GM21723 (cell line): ENCODE data around the gene GUCD1.
A peak's percentile ranks its signal among the peaks of the same experiment; 100 is the strongest.
"Not testable (repeated sequence)": the region's sequence is repeated elsewhere in the genome, so short reads cannot be mapped to it uniquely, and the experiment has no call there.

Source experiments
- ATAC-seq: cut with Tn5 transposase; IDR thresholded peaks from one replicate; pipeline ENCODE4 v1.9.1; 2021; ENCODE audit warnings: mild to moderate bottlenecking, moderate library complexity; ENCODE audit not compliant: unreplicated experiment

GUCD1 gene

GRCh38 chr22:24566899-24567511, 12.1 kb upstream of the GUCD1 start:
- no peak for ATAC-seq

GRCh38 chr22:24565077-24565476, 10.1 kb upstream of the GUCD1 start:
- ATAC-seq = no peak

- ATAC-seq = no peak
Observed at GRCh38 chr22:24564376-24565058, 9.6 kb upstream of the GUCD1 start.

DNA sequence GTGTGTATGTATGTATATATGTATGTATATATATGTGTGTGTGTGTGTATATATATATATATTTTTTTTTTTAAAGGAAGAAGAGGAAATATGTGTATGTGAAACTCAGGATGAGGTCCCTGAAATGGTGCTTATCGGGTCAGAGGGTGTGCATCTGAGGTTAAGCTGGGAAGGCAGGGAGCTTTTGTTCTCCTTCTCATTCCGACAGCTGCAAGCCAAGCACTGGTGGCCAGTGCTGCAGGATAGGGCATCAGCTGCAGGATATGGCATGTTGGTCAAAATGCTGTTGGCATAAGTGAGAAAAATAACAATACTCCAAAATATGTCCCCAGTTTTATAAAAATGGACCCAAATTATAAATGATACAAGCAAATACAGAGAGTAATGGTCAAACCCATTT, 8.3 kb upstream of the GUCD1 start:
- ATAC-seq = no peak

DNA sequence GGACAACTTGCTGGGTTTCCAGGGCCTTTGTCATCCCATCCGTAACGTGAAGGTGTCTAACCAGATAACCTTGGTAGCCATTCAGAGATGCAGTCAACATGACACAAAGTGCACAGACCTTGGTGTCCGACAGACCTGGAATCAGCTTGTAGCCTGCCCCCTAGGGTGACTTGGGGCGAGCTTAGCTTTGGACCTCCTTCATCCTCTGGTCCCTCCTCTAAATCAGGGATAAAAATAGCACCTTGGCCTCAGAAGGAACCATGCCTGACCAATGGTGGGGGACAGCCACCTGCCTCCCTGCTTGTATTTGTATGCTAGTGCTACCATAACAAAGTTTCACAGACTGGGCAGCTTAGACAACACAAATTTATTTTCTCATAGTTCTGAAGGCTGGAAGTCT, 4.5 kb upstream of the GUCD1 start:
- ATAC-seq = no peak

DNA sequence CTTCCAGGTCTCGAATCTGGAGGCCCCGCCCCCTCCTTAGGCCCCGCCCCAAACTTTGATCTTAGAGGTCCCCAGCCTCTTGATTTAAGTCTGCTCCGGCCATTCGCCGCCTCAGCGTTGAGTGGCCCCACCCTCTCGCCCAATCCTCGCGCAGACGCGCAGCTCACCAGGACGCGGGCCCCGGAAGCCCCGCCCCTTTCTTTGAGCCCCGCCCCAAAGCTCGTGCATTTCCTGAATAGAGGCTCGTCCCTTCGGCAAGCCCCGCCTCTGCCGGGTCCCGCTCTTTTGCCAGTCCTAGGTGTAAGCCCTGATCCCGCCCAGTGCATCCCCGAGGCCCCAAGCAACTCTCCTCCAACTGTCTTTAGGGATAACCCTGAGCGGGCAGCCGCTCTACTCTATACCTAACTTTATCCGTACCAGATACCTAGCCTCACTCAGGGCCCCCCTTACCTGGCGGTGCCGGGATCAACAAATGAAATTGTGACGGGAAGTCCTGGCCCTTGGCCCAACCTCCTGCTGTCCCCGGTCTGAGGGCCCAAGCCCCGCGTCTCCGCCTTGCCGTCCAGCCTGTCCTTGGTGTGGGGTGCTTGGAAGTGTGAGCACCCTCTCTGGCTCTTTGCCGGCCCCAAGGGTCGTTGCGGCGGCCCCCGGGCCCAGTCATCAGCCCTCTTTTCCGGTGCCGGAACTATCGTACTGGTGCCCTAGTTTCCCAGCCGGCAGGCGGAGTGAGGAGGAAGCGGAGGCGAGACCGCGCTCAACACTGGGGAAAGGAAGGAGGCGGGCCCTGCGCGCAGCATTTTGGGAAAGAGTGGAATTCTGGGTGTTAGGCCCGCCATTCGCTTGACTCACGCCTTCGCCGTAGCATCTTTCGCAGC, 464 bp upstream of the GUCD1 start, which contains the start of gene SNRPD3:
TSS of gene SNRPD3 (plus strand) at position 835 of the 875 bp plus-strand sequence. CDS start 1,676 bp downstream, outside the sequence.
- ATAC-seq = peak; percentile 68

GRCh38 chr22:24553597-24554312, 1.2 kb downstream of the GUCD1 start:
- ATAC-seq = no peak

DNA sequence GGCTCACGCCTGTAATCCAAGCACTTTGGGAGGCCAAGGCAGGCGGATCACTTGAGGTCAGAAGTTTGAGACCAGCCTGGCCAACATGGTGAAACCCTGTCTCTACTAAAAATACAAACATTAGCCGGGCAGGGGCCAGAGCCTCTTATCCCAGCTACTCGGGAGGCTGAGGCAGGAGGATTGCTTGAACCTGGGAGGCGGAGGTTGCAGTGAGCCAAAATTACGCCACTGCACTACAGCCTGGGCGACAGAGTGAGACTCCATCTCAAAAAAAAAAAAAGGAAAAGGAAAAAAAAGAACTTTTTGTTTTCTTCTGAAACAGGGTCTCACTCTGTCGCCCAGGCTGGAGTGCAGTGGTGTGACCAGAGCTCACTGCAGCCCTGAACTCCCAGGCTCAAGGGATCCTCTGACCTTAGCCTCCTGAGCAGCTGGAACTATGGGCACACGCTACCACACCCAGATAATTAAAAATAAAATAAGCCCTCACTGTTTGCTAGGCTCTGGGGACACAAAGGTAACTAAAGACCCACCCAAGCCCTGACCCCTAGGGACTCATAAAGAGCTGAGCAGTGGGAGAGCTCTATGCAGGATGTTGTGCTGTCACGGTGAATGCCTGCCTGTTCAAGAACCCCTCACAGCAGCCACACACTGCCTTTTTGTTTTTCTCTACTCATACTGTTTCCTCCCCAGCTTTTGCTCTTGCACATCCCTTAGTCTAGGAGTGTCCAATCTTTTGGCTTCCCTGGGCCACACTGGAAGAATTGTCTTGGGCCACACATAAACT, 2.2 kb downstream of the GUCD1 start:
- not testable (repeated sequence) for ATAC-seq

DNA sequence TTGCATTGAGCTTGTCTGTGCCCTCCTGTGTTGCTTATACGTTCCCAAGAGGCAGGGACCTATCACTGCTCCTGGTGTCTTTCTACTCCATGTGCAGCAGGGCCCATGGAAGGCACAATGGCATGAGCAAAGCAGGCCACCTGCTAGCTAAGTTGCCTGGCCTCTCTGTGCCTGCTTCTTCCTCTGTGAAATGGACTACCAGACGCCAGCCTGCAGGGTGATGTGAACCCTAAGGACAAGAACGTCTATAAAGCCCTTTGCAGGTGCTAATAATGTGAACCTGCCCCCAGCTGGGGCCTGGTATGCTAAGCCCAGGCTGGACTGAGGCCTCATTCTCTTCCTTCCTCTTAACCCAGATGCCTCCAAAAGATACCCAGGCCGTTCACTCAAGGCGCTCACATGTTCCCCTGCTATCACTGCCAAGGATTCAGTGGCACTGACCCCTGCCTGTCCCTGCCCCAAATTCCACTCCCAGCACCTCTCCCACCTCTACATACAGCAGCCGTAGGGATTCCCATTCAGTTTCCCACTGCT, 4.0 kb downstream of the GUCD1 start:
- ATAC-seq = no peak

DNA sequence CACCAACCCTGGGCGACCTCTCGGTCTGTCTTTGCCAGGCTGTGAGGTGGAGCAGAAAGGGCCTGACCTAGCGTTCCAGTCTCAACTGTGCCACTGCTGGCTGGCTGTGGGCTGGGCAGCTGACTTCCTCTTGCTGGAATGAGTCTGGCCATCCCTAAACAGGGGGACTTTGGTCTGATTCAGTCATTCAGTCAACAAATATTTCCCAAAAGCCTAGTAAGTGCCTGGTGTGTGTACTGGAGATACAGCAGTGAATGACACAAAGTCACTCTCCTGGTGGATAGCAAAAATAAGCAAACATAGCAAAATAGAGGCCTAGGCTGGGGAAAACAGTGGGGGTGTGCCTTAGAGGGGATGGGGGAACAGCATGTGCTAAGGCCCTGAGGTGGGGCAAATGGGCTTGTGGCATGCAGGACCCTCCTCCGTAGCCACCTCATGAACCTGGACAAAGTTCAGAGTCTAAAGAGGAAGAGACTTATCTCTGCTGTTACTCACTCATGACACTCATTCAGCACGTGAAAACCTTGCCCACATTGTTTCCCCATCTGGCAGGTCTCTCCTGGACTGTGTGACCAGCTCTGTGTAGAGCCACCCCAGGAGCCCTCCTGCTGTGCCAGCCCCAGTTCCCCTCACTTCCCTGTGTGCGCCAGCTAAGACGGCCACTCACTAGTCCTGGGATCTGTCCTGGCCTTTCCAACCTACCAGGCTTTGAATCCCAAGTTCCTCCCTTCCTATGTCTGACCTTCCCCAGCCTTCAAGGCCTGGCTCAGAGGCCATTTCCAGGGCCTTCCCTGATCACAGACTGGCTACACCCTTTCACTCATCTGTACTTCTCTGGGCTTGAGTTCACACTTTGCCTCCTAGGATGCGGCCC, 4.7 kb downstream of the GUCD1 start:
- ATAC-seq = no peak

DNA sequence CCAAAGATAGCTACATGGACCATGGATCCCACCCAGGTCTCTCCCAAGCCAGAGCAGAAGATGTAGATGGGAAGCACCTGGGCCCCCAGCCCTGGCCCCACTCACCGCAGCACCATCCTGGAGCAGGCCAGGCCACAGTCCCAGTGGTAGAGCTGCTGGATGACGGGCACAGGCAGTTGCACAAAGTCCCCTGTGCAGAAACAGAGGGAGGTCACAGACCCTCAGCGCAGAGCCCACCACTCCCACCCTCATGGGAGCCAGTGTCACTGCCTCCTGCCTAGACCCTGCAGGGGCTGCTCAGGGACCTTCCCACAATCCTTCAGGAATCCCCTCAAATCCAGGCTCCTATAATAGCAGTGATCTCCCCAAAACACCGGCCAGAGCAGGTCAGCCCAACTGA, 6.1 kb downstream of the GUCD1 start:
- no peak for ATAC-seq

DNA sequence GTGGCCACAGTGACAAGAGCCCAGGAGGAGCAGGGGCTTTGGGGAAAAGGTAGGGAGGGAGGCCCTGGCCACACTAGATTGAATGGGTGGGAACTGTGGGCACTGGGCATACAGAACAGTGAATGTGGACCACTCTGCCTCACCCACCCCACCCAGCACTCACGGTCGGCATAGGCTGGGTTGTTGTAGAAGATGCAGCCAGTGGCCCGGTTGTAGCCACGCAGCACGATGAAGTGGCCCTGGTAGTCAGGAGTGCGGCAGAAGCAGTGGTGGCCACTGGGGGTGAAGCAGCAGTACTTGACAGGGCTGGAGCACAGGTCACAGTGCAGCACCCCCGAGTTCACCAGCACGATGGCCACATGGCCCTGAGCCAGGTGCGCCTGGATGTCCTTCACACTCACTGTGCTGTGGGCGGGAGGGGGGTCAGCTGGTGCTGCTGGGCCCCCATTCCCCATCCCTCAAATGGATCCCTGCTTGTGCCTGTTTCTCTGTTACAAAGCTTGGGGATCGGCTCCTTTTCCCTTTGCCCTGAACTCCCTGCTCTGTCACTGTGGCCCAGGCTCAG, 11.2 kb downstream of the GUCD1 start:
- no peak for ATAC-seq

DNA sequence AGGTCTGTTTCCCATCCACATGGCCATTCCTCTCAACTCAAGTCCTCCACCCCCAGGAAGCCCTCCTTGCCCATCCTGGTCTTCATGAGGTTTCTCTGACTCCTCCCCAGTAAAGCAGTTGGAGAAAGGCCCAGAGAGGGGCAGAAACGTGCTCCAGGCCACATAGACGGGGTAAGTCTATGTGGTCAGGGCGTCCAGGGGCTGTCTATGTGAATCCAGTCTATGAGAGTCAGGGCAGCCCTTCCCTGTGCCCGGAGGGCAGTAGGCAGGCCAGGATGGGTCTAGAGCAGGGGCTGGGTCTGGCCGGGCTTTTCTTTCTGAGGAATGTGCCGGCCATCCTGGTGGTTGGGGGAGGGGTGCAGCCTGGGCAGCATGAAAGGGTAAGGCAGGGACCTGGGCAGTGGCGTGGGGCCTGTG, 11.7 kb downstream of the GUCD1 start:
- ATAC-seq = no peak

DNA sequence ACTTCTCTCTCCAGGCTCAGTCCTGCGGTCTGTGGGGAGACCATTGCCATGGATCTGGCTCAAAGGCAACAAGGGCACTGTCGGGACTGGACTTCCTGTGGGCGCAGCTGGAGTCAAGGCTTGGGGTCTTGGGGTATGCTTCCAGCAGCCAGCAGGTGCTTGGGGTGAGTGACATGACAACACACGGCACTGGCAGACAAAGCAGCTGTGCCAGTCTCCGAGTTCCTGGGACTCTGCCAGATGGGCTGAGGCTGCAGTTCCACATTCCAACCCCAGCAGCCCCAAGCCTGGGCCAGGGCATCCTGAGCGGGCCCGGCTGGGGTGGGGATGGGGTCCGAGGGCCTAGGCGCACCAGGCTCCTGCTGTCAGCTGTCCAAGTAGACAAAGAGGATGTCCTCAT, 12.3 kb downstream of the GUCD1 start:
- ATAC-seq = no peak

DNA sequence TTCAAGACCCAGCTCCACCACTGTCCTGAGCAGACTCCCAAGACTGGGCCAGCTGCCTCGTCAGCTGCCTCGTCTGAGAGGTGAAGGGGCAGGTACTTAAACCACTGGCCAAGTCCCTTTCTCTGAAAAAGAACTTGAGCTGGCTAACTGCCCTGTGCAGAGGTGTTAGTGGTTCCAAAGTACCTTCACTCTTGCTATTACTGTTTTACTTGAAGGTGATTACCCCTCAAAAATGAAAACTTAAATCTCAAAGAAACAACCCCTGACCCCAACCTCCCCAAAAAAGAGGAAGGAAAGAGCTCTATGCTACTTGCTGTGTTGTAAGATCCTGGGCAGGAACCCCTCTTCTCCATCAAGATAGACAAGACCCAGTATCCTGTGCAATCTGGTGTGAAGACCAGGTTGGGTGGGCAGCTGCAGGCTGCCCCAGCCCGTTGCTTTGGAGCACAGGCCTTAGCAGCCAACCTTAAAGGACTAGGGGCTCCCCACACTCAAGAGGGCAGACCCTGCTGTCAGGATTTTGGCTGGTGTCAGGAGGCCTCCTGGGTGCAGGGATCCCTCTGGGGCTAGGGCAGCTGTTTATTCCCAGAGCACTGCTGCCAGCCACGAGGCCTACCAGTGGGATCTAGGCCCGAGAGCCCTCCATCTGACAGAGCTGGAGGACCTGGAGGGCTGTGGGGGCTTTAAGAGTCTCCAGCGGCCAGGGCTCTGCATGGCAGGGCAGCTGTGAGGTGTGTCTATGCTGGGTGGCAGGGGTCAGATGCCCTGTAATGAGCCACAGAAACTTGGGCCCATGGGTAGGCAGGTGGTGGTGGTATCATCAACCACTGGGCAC, 13.0 kb downstream of the GUCD1 start:
- ATAC-seq = no peak

- no peak for ATAC-seq
Observed at GRCh38 chr22:24540470-24540869, 14.5 kb downstream of the GUCD1 start.

GRCh38 chr22:24536089-24536488, 18.8 kb downstream of the GUCD1 start:
- ATAC-seq = no peak

DNA sequence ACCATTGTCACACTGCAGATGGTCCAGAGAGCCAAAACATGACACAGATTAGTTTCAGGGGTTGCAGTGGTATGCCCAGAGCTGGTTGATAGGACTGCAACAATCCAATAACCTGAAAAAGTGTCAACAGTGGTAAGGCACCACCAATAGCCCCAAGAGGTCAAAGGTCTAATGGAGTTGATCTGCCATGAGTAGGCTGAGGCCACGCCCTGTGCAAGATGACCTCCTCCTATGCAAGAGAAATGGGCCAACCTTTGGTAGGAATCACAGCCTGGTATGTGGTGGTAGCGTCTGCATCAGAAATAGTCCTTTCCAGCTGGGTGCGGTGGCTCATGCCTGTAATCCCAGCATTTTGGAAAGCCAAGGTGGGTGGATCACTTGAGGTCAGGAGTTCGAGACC, 19.6 kb downstream of the GUCD1 start:
- ATAC-seq = no peak
